MCF 10A (cell line): ENCODE data around the gene SLC51B. TPM values are rescaled to one million over a fixed set of nuclear protein-coding genes. Genes with fewer than 3 reads are reported as not detected.

ENCODE experiments used
- BruUV-seq: library from RNA; stranded (reverse); fragments of 400-500 nt; replicated peaks from 2 replicates; lab custom pipeline; 2021; lab: Mats Ljungman, UMichigan
- CTCF ChIA-PET: fragments of 300-600 bp; sonication (Branson Sonifier 250); formaldehyde crosslinking; extraction: SDS; loops from one replicate; lab custom pipeline; 2021; ENCODE audit warnings: antibody characterized with exemption, inconsistent platforms; lab: Yijun Ruan, JAX
- POLR2A ChIA-PET: fragments of 300-600, 350-650 bp; sonication (Branson Sonifier 250); formaldehyde crosslinking; extraction: SDS; loops from one replicate; lab custom pipeline; 2020; ENCODE audit warnings: antibody characterized with exemption, inconsistent platforms; lab: Yijun Ruan, JAX
- DNase-seq: peaks from one replicate; pipeline ENCODE4 v3.0.0-alpha.2; 2018; ENCODE audit not compliant: unreplicated experiment
- H3K27ac Mint-ChIP-seq: one replicate; pipeline ENCODE4 v1.8.0; 2022; ENCODE audit warnings: mild to moderate bottlenecking, low read depth, mixed read lengths; ENCODE audit not compliant: unreplicated experiment
- H3K27me3 Mint-ChIP-seq: one replicate; pipeline ENCODE4 v1.8.0; 2022; ENCODE audit warnings: mixed read lengths; ENCODE audit not compliant: insufficient read depth, unreplicated experiment
- H3K36me3 Mint-ChIP-seq: one replicate; pipeline ENCODE4 v1.8.0; 2022; ENCODE audit warnings: mild to moderate bottlenecking, moderate library complexity, mixed read lengths; ENCODE audit not compliant: insufficient read depth, unreplicated experiment
- H3K4me1 Mint-ChIP-seq: one replicate; pipeline ENCODE4 v1.8.0; 2022; ENCODE audit warnings: mixed read lengths; ENCODE audit not compliant: insufficient read depth, unreplicated experiment
- H3K4me3 Mint-ChIP-seq: one replicate; pipeline ENCODE4 v1.8.0; 2022; ENCODE audit warnings: mild to moderate bottlenecking, moderate library complexity, mixed read lengths; ENCODE audit not compliant: unreplicated experiment
- H3K9me3 Mint-ChIP-seq: one replicate; pipeline ENCODE4 v1.8.0; 2022; ENCODE audit warnings: mixed read lengths; ENCODE audit not compliant: unreplicated experiment
- intact Hi-C: fragments of 100-400 bp; cut with micrococcal nuclease; formaldehyde crosslinking; loops from 2 replicates; pipeline ENCODE4 v1.14.1; 2022
- total RNA-seq: library from RNA; stranded (reverse); gene quantifications from 2 replicates; pipeline ENCODE4 v1.2.3, GENCODE V29; 2022
- TF ChIP-seq, protein P1 (sequence below): fragments of 200-600 bp; IDR thresholded peaks from one replicate; pipeline ENCODE4 v1.8.0; 2022; ENCODE audit warnings: antibody characterized with exemption, mild to moderate bottlenecking; ENCODE audit not compliant: unreplicated experiment

Gene SLC51B
- total RNA-seq, 1 experiment from 2014 or later, result not detected

- no TSS peak for BruUV-seq
- peaks cover 38% of the 10 kb centered on the region for H3K27me3 Mint-ChIP-seq
- H3K9me3 Mint-ChIP-seq, result no peaks in the 10 kb centered on the region
- DNase-seq, result no peak
- H3K36me3 Mint-ChIP-seq, result no peaks in the 10 kb centered on the region
- H3K4me1 Mint-ChIP-seq, result peaks cover 7% of the 10 kb centered on the region
- POLR2A ChIA-PET, result interaction anchor here (1.2 kb wide), 1 partner anchor 26 kb away, joined by 3 read pairs; no protein-coding TSS in a partner anchor
- intact Hi-C loops, result no loop called here
- CTCF ChIA-PET, result interaction anchor here (0.5 to 1.3 kb wide), 3 partner anchors 13 to 437 kb away, joined by 3 to 4 read pairs (median 3); no protein-coding TSS in a partner anchor
- H3K4me3 Mint-ChIP-seq, result no peak overlapping the region
- TF ChIP-seq, protein P1, sequence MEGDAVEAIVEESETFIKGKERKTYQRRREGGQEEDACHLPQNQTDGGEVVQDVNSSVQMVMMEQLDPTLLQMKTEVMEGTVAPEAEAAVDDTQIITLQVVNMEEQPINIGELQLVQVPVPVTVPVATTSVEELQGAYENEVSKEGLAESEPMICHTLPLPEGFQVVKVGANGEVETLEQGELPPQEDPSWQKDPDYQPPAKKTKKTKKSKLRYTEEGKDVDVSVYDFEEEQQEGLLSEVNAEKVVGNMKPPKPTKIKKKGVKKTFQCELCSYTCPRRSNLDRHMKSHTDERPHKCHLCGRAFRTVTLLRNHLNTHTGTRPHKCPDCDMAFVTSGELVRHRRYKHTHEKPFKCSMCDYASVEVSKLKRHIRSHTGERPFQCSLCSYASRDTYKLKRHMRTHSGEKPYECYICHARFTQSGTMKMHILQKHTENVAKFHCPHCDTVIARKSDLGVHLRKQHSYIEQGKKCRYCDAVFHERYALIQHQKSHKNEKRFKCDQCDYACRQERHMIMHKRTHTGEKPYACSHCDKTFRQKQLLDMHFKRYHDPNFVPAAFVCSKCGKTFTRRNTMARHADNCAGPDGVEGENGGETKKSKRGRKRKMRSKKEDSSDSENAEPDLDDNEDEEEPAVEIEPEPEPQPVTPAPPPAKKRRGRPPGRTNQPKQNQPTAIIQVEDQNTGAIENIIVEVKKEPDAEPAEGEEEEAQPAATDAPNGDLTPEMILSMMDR, result no peak
- H3K27ac Mint-ChIP-seq, result no peak overlapping the region
These were observed 36.6 kb downstream of the SLC51B start for GRCh38 chr15:65081758-65082157.

DNA sequence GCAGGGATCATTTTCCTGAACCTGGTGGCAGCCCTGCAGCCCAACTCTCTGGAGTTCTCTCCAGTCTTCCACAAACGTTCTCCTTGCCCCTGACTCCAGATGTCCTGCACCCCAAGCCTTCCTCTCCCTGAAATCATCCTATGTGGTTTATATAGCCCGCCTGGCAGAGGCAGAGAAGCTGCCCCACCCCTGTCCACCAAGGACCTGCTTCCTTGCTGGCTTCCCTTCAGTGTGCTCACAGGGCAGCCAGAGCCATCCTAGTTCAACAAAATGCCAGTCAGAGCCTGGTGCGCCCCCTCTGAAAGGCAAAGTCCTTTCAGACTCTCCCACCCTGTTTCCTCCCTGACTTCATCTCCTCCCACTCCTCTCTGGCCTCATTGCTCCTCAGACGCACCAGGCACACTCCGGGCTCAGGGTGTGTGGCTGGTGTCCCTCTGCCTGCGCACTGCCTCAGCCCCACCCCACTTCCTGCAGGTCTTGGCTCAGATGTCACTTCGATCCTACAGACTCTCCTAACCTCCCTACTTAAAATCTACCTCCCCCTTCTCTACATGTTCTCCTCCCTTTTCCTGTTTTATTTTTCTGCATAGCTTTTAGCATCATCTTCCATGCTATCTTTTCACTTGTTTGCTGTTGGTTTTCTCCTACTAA lies 37.2 kb downstream of the SLC51B start:
- H3K4me1 Mint-ChIP-seq, result peaks cover 7% of the 10 kb centered on the region
- CTCF ChIA-PET, result interaction anchor here (1.2 to 1.3 kb wide), 2 partner anchors 14 to 28 kb away, joined by 4 to 5 read pairs; no protein-coding TSS in a partner anchor
- H3K9me3 Mint-ChIP-seq, result no peaks in the 10 kb centered on the region
- no peak overlapping the region for H3K27ac Mint-ChIP-seq
- TF ChIP-seq, protein P1, result no peak
- POLR2A ChIA-PET, result interaction anchor here (0.7 to 1.2 kb wide), 4 partner anchors 10 to 381 kb away, joined by 3 to 4 read pairs (median 3); no protein-coding TSS in a partner anchor
- peaks cover 38% of the 10 kb centered on the region for H3K27me3 Mint-ChIP-seq
- no TSS peak for BruUV-seq
- intact Hi-C loops, result no loop called here
- H3K4me3 Mint-ChIP-seq, result no peak overlapping the region
- no peak for DNase-seq
- no peaks in the 10 kb centered on the region for H3K36me3 Mint-ChIP-seq

DNA sequence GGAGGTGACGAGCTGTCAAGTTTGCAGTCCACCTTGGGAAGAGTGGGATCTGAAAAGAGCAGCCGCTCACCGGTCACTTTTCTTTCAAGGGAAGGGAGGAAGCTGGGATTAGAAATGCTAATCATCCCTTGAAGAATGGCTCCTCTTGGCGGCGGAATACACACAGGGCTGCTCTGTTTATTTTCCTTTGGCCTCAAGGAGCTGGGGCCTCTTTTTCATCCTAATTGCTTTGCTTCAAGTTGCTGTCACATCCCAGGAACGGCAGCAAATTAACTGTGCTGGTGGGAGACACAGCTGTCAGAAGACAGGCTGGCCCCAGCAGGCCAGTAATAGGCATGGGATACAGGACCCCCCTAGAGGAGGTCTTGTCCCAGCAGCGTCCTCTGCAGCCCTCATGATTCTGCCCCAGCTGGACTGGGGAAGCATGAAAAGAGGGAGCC lies 38.1 kb downstream of the SLC51B start:
- no TSS peak for BruUV-seq
- no peak overlapping the region for H3K27ac Mint-ChIP-seq

More for the DNA sequence above, 38.1 kb downstream of the SLC51B start:
- H3K36me3 Mint-ChIP-seq, result no peaks in the 10 kb centered on the region
- ChIA-PET CTCF (interaction anchor here (1.2 to 1.3 kb wide), 2 partner anchors 14 to 28 kb away, joined by 4 to 5 read pairs; no protein-coding TSS in a partner anchor), POLR2A (interaction anchor here (0.7 kb wide), 3 partner anchors 9 to 382 kb away, joined by 3 to 4 read pairs (median 3); no protein-coding TSS in a partner anchor)
- TF ChIP-seq, protein P1, result no peak
- intact Hi-C loops, result loop anchor here (1.0 kb wide), 2 partner anchors 29 to 50 kb away; no protein-coding TSS in a partner anchor
- no peaks in the 10 kb centered on the region for H3K9me3 Mint-ChIP-seq
- peaks cover 38% of the 10 kb centered on the region for H3K27me3 Mint-ChIP-seq
- peaks cover 7% of the 10 kb centered on the region for H3K4me1 Mint-ChIP-seq
- H3K4me3 Mint-ChIP-seq, result no peak overlapping the region
- no peak for DNase-seq
